Activated T-helper 17 cell treated with anti-CD3 and anti-CD28 coated beads, Interleukin-2, amount 50 U/mL, for 72 hours (primary cell): ENCODE results near the gene REL. TPM values are rescaled to one million over a fixed set of nuclear protein-coding genes. Genes with fewer than 3 reads are reported as not detected.

Experiments used
- ATAC-seq: fragments of 150-1000 bp; cut with Tn5 transposase; replicated peaks from 2 replicates; pipeline ENCODE4 v1.10.0; 2021; ENCODE audit warnings: mild to moderate bottlenecking, moderate library complexity
- H3K27ac Mint-ChIP-seq: one replicate; pipeline ENCODE4 v1.8.0; 2022; ENCODE audit warnings: mixed read lengths
- H3K27me3 Mint-ChIP-seq: one replicate; pipeline ENCODE4 v1.8.0; 2022; ENCODE audit warnings: mixed read lengths
- H3K36me3 Mint-ChIP-seq: one replicate; pipeline ENCODE4 v1.8.0; 2022; ENCODE audit warnings: low read depth, mild to moderate bottlenecking, mixed read lengths
- H3K4me1 Mint-ChIP-seq: one replicate; pipeline ENCODE4 v1.8.0; 2022; ENCODE audit warnings: mixed read lengths
- H3K4me3 Mint-ChIP-seq: one replicate; pipeline ENCODE4 v1.8.0; 2022; ENCODE audit warnings: mild to moderate bottlenecking, mixed read lengths
- H3K9me3 Mint-ChIP-seq: one replicate; pipeline ENCODE4 v1.8.0; 2022; ENCODE audit warnings: mixed read lengths
- total RNA-seq, 2 donors: library from RNA; stranded (reverse); gene quantifications; one replicate each; pipeline ENCODE4 v1.2.3, GENCODE V29; 2022

REL gene
- 10 to 100 TPM; 13.9 to 60.1 TPM for total RNA-seq

DNA sequence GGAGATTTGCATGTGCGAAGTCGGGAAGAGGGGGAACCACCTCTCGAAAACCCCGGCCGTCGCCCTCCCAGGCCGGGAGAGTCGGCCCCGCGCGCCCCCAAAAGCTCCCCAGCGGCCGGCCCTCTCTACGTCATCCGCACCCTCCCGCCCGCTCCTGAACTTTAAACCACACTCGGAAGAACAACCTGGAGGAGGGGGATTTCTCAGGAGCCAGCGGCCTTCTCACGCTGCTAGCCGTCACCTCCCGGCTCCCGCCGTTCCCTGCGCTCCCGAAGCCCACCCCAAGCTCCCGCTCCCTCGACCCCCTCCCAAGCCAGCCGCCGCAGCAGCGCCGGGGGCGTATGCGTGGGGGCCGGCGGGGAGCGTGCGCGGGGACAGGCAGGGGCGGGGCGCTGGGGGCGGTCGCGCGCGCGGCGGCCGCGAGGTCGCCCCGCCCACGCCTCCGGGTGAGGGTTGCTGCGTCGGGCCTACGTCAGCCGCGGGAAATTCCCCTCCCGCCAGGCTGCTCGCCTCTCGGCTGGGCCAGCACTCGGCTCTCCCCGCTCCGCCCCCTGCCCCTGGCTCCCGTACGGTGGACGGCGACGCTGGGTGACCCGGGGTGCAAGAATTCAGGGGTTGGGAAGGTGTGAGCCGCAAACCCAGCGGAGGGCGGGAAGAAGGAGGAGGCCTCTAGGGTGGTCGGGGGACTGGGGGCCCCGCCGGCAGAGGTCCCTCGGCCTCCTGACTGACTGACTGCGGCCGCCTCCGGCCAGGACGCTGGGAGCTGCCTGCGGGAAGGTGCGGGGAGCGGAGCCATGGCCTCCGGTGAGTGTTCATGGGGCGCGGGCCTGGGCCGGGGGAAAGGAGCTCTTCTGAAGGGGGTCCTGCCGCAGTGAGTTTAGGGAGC, at the start of gene REL:
Gene REL (plus strand): TSS at position 528 of the 886 bp plus-strand sequence. CDS start 267 bp downstream, at position 795.
- ATAC-seq: peak; percentile 92
- Mint-ChIP-seq H3K9me3 (no peaks in the 10 kb centered on the region), H3K4me1 (peaks cover 19% of the 10 kb centered on the region), H3K36me3 (peaks cover 53% of the 10 kb centered on the region), H3K4me3 (peak within 1 kb of the TSS; percentile 91), H3K27me3 (no peaks in the 10 kb centered on the region), H3K27ac (peak within 1 kb of the TSS; percentile 83)

DNA sequence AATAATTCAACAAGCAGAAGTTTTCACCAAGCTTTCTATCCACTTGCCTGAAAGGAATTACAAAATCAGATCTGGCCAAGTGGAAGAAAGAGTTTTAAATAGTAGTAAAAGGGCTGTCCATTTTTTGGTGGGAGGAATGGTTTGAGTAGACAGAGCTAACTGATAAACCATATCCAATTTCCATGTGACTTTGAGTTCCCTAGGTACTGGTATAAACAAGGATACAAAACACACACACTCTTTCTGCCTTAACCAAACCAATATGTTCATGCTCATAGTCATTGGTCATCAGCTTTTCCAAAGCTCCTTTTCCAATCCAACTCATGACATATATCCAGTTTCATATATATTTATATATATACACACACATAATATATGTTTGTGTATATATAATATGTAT, 49.5 kb upstream of the REL start:
- Mint-ChIP-seq H3K9me3 (no peaks in the 10 kb centered on the region), H3K27me3 (peaks cover 6% of the 10 kb centered on the region), H3K27ac (no peak overlapping the region), H3K4me3 (no peak overlapping the region), H3K36me3 (no peaks in the 10 kb centered on the region), H3K4me1 (peaks cover 30% of the 10 kb centered on the region)
- ATAC-seq: no peak

DNA sequence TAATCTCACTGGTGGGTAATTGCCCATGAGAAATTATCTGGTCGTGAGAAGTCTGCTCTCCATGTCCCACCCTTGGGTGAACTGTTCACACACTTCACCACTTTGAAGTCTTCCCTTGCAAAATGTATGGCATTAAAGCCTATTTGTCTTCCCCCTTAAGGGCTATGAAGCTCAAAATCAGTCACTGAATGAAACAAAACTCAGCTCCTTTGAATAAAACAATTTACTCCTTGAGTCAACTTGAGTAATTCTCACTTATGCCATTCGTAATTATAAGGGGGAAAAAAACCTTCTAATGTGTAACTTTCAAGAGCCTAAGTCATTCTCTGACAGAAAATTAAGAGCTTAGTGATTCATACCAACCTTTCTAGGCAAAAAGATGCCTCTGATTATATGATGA, 48.8 kb upstream of the REL start:
- H3K27me3 Mint-ChIP-seq: peaks cover 6% of the 10 kb centered on the region
- no peaks in the 10 kb centered on the region for H3K36me3 Mint-ChIP-seq
- peaks cover 23% of the 10 kb centered on the region for H3K4me1 Mint-ChIP-seq
- peak; percentile 87 for ATAC-seq
- no peaks in the 10 kb centered on the region for H3K9me3 Mint-ChIP-seq
- H3K4me3 Mint-ChIP-seq: peak overlapping the region; percentile 18
- H3K27ac Mint-ChIP-seq: peak overlapping the region; percentile 59

DNA sequence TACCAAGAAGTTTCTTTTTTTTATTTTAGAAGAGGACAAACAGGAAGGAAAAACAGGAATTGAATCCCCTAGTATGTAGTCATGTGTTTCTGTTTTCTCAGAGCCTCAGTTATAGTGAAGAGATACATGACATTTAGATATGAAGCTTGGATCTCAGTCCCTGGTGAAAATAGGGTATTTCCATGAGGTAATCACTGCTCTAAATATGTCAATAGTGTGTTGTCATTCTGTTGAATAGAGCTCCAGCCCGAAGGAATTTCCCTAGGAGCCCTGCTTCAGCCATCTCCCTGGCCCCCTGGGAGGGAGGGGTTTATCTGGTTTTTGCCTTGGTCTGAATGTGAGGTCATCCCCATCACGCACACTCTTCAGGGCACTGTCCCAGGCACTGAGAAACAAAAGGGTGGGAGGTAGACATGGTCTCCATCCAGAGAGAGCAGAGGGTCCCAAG, 47.1 kb upstream of the REL start:
- Mint-ChIP-seq H3K27ac (peak overlapping the region; percentile 59), H3K36me3 (no peaks in the 10 kb centered on the region), H3K27me3 (peaks cover 9% of the 10 kb centered on the region), H3K4me1 (peaks cover 21% of the 10 kb centered on the region), H3K4me3 (no peak overlapping the region), H3K9me3 (no peaks in the 10 kb centered on the region)
- ATAC-seq: no peak

GRCh38 chr2:60836491-60836890, 44.9 kb upstream of the REL start:
- peaks cover 25% of the 10 kb centered on the region for H3K4me1 Mint-ChIP-seq
- H3K27me3 Mint-ChIP-seq: peaks cover 6% of the 10 kb centered on the region
- no peak for ATAC-seq
- H3K4me3 Mint-ChIP-seq: no peak overlapping the region
- no peak overlapping the region for H3K27ac Mint-ChIP-seq
- no peaks in the 10 kb centered on the region for H3K9me3 Mint-ChIP-seq
- H3K36me3 Mint-ChIP-seq: no peaks in the 10 kb centered on the region

DNA sequence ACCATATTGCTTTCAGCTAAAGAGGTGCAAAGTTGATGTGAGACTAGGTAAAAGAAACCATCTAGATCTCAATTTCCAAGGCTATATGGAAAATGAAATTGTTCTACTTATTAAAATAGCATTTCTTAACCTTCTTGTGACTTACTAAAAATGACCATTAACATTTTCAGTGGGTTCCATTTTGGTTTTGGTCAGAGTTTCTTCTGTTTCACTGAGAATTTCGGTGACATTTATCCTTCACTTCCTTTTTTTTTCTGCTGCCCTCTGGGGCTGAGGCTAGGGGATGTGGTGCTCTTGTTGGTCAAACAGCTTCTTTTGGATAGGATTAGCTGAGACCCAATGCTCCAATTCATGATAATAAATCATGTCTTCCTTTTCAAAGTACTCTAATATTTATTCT, 44.3 kb upstream of the REL start:
- no peak for ATAC-seq
- Mint-ChIP-seq H3K36me3 (no peaks in the 10 kb centered on the region), H3K27ac (no peak overlapping the region), H3K4me3 (no peak overlapping the region), H3K27me3 (peaks cover 6% of the 10 kb centered on the region), H3K9me3 (no peaks in the 10 kb centered on the region), H3K4me1 (peaks cover 25% of the 10 kb centered on the region)

DNA sequence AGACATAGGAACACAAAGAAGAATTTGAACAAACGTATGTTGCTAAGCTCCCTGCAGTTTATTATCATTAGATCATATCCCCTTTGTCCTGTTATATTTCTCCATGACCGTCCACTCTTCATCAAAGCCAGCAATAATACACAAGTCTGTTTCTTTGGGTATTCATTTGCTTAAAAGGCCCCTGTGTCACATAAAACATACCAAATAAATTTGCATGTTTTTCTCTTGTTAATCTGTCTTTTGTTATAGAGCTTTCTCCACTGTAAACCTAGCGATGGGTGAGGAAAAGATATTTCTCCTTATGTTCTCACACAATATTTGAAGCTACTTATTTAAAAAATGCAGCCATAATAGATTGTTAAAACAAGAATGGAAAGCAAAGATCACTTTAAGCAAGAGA, 42.9 kb upstream of the REL start:
- no peak overlapping the region for H3K4me3 Mint-ChIP-seq
- H3K27ac Mint-ChIP-seq: peak overlapping the region; percentile 56
- no peaks in the 10 kb centered on the region for H3K9me3 Mint-ChIP-seq
- peaks cover 14% of the 10 kb centered on the region for H3K4me1 Mint-ChIP-seq
- H3K36me3 Mint-ChIP-seq: no peaks in the 10 kb centered on the region
- no peak for ATAC-seq
- H3K27me3 Mint-ChIP-seq: peaks cover 6% of the 10 kb centered on the region

GRCh38 chr2:60839126-60839813, 42.1 kb upstream of the REL start:
- ATAC-seq: peak; percentile 12
- Mint-ChIP-seq H3K4me3 (no peak overlapping the region), H3K27ac (no peak overlapping the region), H3K27me3 (peaks cover 6% of the 10 kb centered on the region), H3K9me3 (no peaks in the 10 kb centered on the region), H3K36me3 (no peaks in the 10 kb centered on the region), H3K4me1 (peaks cover 15% of the 10 kb centered on the region)

DNA sequence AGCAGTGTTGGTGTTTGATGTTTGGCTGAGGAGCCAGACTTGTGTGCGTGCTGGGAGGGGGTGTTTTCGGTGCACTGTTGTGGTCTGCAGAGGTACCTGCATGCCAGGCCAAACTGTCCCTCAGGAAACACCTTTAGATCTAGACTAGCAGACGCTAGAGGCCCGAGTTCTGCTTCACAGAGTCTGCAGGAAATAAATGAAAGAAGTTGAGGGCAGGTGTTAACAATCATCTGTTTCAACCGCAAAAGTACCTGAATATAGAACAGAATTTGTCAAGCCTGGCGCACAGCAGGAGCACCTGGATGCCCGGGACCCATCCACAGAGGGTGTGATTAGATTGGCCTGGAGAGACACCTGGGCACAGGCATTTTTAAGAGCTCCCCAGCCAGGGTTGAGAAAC, 40.5 kb upstream of the REL start:
- Mint-ChIP-seq H3K9me3 (no peaks in the 10 kb centered on the region), H3K4me3 (no peak overlapping the region), H3K27ac (no peak overlapping the region), H3K36me3 (no peaks in the 10 kb centered on the region), H3K4me1 (peaks cover 15% of the 10 kb centered on the region), H3K27me3 (peaks cover 3% of the 10 kb centered on the region)
- no peak for ATAC-seq

GRCh38 chr2:60843006-60843405, 38.4 kb upstream of the REL start:
- peaks cover 3% of the 10 kb centered on the region for H3K27me3 Mint-ChIP-seq
- H3K36me3 Mint-ChIP-seq: no peaks in the 10 kb centered on the region
- H3K4me1 Mint-ChIP-seq: peaks cover 21% of the 10 kb centered on the region
- no peak overlapping the region for H3K4me3 Mint-ChIP-seq
- no peaks in the 10 kb centered on the region for H3K9me3 Mint-ChIP-seq
- ATAC-seq: no peak
- H3K27ac Mint-ChIP-seq: no peak overlapping the region

- no peaks in the 10 kb centered on the region for H3K36me3 Mint-ChIP-seq
- no peaks in the 10 kb centered on the region for H3K9me3 Mint-ChIP-seq
- no peaks in the 10 kb centered on the region for H3K27me3 Mint-ChIP-seq
- no peak overlapping the region for H3K27ac Mint-ChIP-seq
- ATAC-seq: peak; percentile 48
- H3K4me1 Mint-ChIP-seq: peaks cover 21% of the 10 kb centered on the region
- no peak overlapping the region for H3K4me3 Mint-ChIP-seq
Measured at GRCh38 chr2:60844105-60844504, 37.3 kb upstream of the REL start.

DNA sequence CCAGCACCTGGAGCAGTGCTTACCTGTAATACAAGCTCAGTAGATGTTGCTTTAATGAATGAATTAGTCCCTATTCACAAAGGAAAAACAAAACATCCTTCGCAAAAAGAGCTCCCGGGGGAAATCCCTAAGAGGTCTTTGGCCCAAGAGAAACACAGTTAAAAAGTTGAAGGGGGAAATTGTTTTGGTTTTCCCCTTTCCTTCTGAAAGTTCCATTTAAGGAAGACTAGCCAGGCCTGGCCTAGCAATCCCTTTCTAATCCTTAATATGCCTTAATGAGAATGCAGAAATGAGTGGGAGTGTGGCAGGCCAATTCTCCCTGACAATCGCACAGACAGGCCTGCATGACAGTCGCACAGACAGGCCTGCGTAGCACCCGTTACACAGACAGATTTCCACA, 33.5 kb upstream of the REL start:
- Mint-ChIP-seq H3K9me3 (no peaks in the 10 kb centered on the region), H3K27me3 (no peaks in the 10 kb centered on the region), H3K27ac (no peak overlapping the region), H3K4me1 (peaks cover 12% of the 10 kb centered on the region), H3K36me3 (no peaks in the 10 kb centered on the region), H3K4me3 (no peak overlapping the region)
- no peak for ATAC-seq

- Mint-ChIP-seq H3K36me3 (no peaks in the 10 kb centered on the region), H3K27ac (peak overlapping the region; percentile 28), H3K9me3 (no peaks in the 10 kb centered on the region), H3K27me3 (no peaks in the 10 kb centered on the region), H3K4me1 (peaks cover 6% of the 10 kb centered on the region), H3K4me3 (no peak overlapping the region)
- ATAC-seq: no peak
Measured at GRCh38 chr2:60849187-60849586, 32.2 kb upstream of the REL start.

DNA sequence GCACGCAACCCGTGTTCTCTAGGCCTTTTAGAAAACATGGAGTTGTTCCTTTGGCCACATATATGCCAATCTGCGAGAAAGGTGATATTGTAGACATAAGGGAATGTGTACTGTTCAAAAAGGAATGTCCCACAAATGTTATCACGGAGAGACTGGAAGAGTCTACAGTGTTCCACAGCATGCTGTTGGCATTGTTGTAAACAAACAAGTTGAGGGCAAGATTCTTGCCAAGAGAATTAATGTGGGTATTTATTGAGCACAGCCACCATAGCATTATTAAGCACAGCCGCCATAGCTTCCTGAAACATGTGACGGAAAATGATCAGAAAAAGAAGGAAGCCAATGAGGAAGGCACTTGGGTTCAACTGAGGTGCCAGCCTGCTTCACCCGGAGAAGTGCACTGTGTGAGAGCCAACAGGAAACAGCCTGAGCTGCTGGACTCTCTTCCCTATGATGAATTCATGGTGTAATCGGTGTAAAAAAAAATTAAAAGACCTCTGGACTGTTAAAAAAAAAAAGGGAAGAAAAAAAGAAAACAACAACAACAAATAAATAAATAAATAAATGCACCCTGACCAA, 29.0 kb upstream of the REL start:
- H3K27me3 Mint-ChIP-seq: no peaks in the 10 kb centered on the region
- H3K4me1 Mint-ChIP-seq: no peaks in the 10 kb centered on the region
- ATAC-seq: no peak
- no peak overlapping the region for H3K4me3 Mint-ChIP-seq
- no peaks in the 10 kb centered on the region for H3K36me3 Mint-ChIP-seq
- no peaks in the 10 kb centered on the region for H3K9me3 Mint-ChIP-seq
- no peak overlapping the region for H3K27ac Mint-ChIP-seq

DNA sequence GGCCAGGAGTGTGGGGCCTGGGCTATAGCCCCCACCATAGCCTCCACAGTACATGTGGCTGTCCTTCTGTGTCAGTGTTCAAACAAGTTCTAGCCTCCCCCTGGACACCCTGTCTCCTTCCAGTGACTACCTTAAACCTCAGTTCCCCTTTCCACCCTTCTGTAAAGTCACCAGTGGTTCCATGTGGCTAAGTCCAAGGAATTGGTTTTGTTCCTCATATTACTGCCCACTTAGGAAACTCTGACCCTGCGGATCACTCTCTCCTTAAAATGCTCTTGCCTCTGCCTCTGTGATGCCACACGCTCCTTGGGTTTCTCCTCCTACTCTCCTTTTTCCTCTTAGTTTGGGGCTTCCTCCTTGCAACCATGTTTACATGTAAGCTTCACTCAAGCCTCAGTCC, 27.8 kb upstream of the REL start:
- Mint-ChIP-seq H3K27me3 (no peaks in the 10 kb centered on the region), H3K27ac (no peak overlapping the region), H3K9me3 (no peaks in the 10 kb centered on the region), H3K36me3 (no peaks in the 10 kb centered on the region), H3K4me1 (no peaks in the 10 kb centered on the region), H3K4me3 (no peak overlapping the region)
- ATAC-seq: no peak
